CD8-positive, alpha-beta memory T cell (primary cell): ENCODE data around the gene HHAT. TPM values are rescaled to one million over a fixed set of nuclear protein-coding genes. Genes with fewer than 3 reads are reported as not detected.

Experiments
- CTCF ChIA-PET: fragments of 350-600 bp; sonication (Branson Sonifier 250); formaldehyde crosslinking; loops from one replicate; lab custom pipeline; 2021; ENCODE audit warnings: antibody characterized with exemption; lab: Charles Lee
- POLR2A ChIA-PET: fragments of 350-600 bp; sonication (Branson Sonifier 250); formaldehyde crosslinking; loops from one replicate; lab custom pipeline; 2021; ENCODE audit warnings: antibody characterized with exemption; lab: Charles Lee
- DNase-seq, 5 donors: peaks; one replicate each; pipeline versions ENCODE4 v3.0.0 to v3.0.0-alpha.2; 2020 to 2022; ENCODE audit warnings: mixed read lengths in 1 of 5
- H3K27ac ChIP-seq: one replicate; pipeline ENCODE4 v1.7.0; 2013; ENCODE audit warnings: low read depth, mild to moderate bottlenecking, low read length, moderate library complexity
- H3K27me3 ChIP-seq: 2 replicates; pipeline ENCODE4 v1.7.0; 2013; ENCODE audit warnings: low read length, mild to moderate bottlenecking; ENCODE audit not compliant: insufficient read depth, poor library complexity, severe bottlenecking
- H3K36me3 ChIP-seq: 2 replicates; pipeline ENCODE4 v1.7.0; 2013; ENCODE audit warnings: mild to moderate bottlenecking, low read length, moderate library complexity; ENCODE audit not compliant: insufficient read depth
- H3K4me1 ChIP-seq: 2 replicates; pipeline ENCODE4 v1.7.0; 2013; ENCODE audit warnings: mild to moderate bottlenecking, low read length, moderate library complexity; ENCODE audit not compliant: insufficient read depth
- H3K4me3 ChIP-seq: 2 replicates; pipeline ENCODE4 v1.7.0; 2013; ENCODE audit warnings: mild to moderate bottlenecking, low read length
- H3K9me3 ChIP-seq: 2 replicates; pipeline ENCODE4 v1.7.0; 2013; ENCODE audit warnings: mild to moderate bottlenecking, low read length
- H3K27ac Mint-ChIP-seq, 8 donors: one replicate each; pipeline ENCODE4 v1.8.0; 2020 to 2021; ENCODE audit warnings: mixed read lengths in 8 of 8, mild to moderate bottlenecking in 6 of 8, inconsistent platforms in 3 of 8, moderate library complexity in 3 of 8
- H3K27me3 Mint-ChIP-seq, 2 donors: one replicate each; pipeline ENCODE4 v1.8.0; 2020 to 2021; ENCODE audit warnings: mixed read lengths in 2 of 2, mild to moderate bottlenecking in 1 of 2, moderate library complexity in 1 of 2
- H3K36me3 Mint-ChIP-seq, 3 donors: one replicate each; pipeline ENCODE4 v1.8.0; 2020 to 2021; ENCODE audit warnings: mixed read lengths in 3 of 3, inconsistent platforms in 1 of 3, mild to moderate bottlenecking in 1 of 3
- H3K4me1 Mint-ChIP-seq, 3 donors: one replicate each; pipeline ENCODE4 v1.8.0; 2020 to 2021; ENCODE audit warnings: mixed read lengths in 3 of 3, inconsistent platforms in 1 of 3, mild to moderate bottlenecking in 1 of 3
- H3K4me3 Mint-ChIP-seq, 7 donors: one replicate each; pipeline ENCODE4 v1.8.0; 2020 to 2021; ENCODE audit warnings: mixed read lengths in 7 of 7, mild to moderate bottlenecking in 6 of 7, moderate library complexity in 4 of 7, inconsistent platforms in 2 of 7
- H3K9me3 Mint-ChIP-seq, 5 donors: one replicate each; pipeline ENCODE4 v1.8.0; 2020 to 2022; ENCODE audit warnings: mixed read lengths in 5 of 5, mild to moderate bottlenecking in 3 of 5, moderate library complexity in 2 of 5, inconsistent platforms in 1 of 5
- polyA plus RNA-seq: library from polyadenylated mRNA; unstranded; fragments of 300-500 nt; fragmentation: Illumina TruSeq; gene quantifications from one replicate; pipeline ENCODE4 v1.2.3, GENCODE V29; 2021
- total RNA-seq, 2 experiments: library from RNA; stranded (reverse); gene quantifications; one replicate each; pipeline ENCODE4 v1.2.3, GENCODE V29; 2021

HHAT gene
- total and polyA plus RNA-seq, 3 experiments from 2014 or later: 1.4 to 4.6 (median 2.1) TPM

DNA sequence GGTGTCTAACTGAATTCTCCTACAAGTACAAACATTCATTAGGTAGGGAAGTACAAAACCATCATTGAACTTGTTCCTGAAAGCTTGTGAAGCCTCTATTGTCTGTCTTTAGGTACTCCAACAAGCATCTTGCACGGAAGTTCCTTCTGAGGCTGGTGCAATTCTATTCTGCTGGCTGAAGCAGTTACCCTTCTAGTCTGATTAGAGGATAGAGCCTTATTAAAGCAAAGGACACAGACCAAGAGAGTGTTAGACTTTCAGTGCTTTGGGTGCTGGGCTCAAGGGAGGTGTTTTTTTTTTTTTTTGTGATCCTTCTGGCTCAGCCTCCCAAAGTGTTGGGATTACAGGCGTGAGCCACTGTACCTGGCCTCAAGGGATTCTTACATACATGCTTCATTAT, 43.8 kb downstream of the HHAT start:
- H3K4me3 ChIP-seq: no peak overlapping the region
- H3K27ac Mint-ChIP-seq: peak overlapping the region in 3 of 8 donors; percentile 9 to 52 (median 26)
- DNase-seq: no peak
- H3K27me3 Mint-ChIP-seq: no peaks in the 10 kb centered on the region
- ChIA-PET CTCF (interaction anchor here (1.6 kb wide), 1 partner anchor 12 kb away, joined by 7 read pairs; no protein-coding TSS in a partner anchor), POLR2A (no interaction called here)
- no peaks in the 10 kb centered on the region for H3K9me3 ChIP-seq
- no peaks in the 10 kb centered on the region for H3K36me3 ChIP-seq
- H3K36me3 Mint-ChIP-seq: peaks cover 0 to 8% (median 2%) of the 10 kb centered on the region in 3 donors
- H3K4me1 ChIP-seq: no peaks in the 10 kb centered on the region
- no peak overlapping the region for H3K27ac ChIP-seq
- H3K4me3 Mint-ChIP-seq: no peak overlapping the region
- no peaks in the 10 kb centered on the region for H3K27me3 ChIP-seq
- H3K9me3 Mint-ChIP-seq: no peaks in the 10 kb centered on the region
- H3K4me1 Mint-ChIP-seq: peaks cover 20 to 27% (median 25%) of the 10 kb centered on the region in 3 donors

DNA sequence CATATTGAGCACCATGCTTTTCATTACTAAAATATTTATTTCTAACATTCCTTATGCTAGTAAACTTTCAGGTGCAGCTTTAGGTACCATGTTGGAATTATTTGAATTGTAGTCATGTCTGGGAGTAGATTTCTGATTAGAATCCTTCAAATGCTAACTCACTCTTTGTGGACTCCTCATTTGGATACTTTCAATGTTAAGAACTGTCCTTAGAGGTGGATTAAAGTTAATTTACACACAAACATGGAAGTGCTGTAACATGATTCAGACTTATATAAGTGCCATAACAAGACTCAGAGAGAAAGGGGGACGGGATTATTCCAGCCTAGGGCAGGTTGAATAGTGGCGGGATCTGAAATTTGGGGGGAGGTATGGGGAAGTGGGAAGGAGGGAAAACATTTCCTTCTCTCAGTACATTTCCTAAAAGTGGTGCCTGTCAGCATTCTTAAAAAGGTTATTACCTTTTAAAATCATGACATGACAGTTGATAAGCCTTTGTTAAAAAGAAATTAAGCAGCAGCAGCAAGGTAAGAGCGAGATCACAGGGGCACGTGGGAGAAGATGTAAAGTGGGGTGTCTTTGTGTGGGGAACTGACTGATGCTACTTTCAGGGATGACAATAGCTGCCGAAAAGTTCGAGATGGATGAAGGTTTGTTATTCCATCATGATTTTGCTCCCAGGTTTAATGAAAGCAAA, 44.4 kb downstream of the HHAT start:
- Histone ChIP-seq H3K9me3 (no peaks in the 10 kb centered on the region), H3K4me3 (no peak overlapping the region), H3K27ac (no peak overlapping the region), H3K36me3 (no peaks in the 10 kb centered on the region), H3K4me1 (no peaks in the 10 kb centered on the region), H3K27me3 (no peaks in the 10 kb centered on the region)
- CTCF ChIA-PET: interaction anchor here (1.6 to 2.4 kb wide), 6 partner anchors 9 to 39 kb away, joined by 5 to 9 read pairs (median 8); no protein-coding TSS in a partner anchor
- POLR2A ChIA-PET: no interaction called here
- peak overlapping the region in 7 of 8 donors; percentile 2 to 87 (median 72) for H3K27ac Mint-ChIP-seq
- DNase-seq: no peak
- H3K36me3 Mint-ChIP-seq: peaks cover 0 to 5% (median 2%) of the 10 kb centered on the region in 3 donors
- H3K9me3 Mint-ChIP-seq: no peaks in the 10 kb centered on the region
- H3K4me3 Mint-ChIP-seq: peak overlapping the region in 1 of 7 donors; percentile 21
- H3K4me1 Mint-ChIP-seq: peaks cover 20 to 27% (median 25%) of the 10 kb centered on the region in 3 donors
- H3K27me3 Mint-ChIP-seq: no peaks in the 10 kb centered on the region

DNA sequence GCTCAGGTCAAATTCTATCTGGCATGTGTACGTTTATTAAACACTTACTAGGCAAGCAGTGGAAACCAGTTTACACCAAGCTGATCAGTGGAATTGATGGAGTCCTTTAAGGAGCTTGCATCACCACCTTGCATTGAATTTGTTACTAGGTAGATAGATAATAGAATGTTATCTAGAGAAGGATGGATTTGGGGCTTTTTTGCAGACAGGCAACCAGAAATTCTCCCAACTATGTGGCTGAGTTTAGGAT, 44.9 kb downstream of the HHAT start:
- Histone ChIP-seq H3K9me3 (no peaks in the 10 kb centered on the region), H3K36me3 (no peaks in the 10 kb centered on the region), H3K4me3 (no peak overlapping the region), H3K4me1 (no peaks in the 10 kb centered on the region), H3K27me3 (no peaks in the 10 kb centered on the region), H3K27ac (no peak overlapping the region)
- H3K4me1 Mint-ChIP-seq: peaks cover 20 to 27% (median 25%) of the 10 kb centered on the region in 3 donors
- peak overlapping the region in 1 of 7 donors; percentile 67 for H3K4me3 Mint-ChIP-seq
- no peaks in the 10 kb centered on the region for H3K9me3 Mint-ChIP-seq
- peak overlapping the region in 7 of 8 donors; percentile 33 to 87 (median 81) for H3K27ac Mint-ChIP-seq
- ChIA-PET POLR2A (no interaction called here), CTCF (interaction anchor here (0.9 to 2.4 kb wide), 8 partner anchors 8 to 45 kb away, joined by 3 to 9 read pairs (median 6); partner anchors contain the start of gene HHAT)
- H3K36me3 Mint-ChIP-seq: peaks cover 0 to 5% (median 2%) of the 10 kb centered on the region in 3 donors
- H3K27me3 Mint-ChIP-seq: no peaks in the 10 kb centered on the region
- DNase-seq: no peak

DNA sequence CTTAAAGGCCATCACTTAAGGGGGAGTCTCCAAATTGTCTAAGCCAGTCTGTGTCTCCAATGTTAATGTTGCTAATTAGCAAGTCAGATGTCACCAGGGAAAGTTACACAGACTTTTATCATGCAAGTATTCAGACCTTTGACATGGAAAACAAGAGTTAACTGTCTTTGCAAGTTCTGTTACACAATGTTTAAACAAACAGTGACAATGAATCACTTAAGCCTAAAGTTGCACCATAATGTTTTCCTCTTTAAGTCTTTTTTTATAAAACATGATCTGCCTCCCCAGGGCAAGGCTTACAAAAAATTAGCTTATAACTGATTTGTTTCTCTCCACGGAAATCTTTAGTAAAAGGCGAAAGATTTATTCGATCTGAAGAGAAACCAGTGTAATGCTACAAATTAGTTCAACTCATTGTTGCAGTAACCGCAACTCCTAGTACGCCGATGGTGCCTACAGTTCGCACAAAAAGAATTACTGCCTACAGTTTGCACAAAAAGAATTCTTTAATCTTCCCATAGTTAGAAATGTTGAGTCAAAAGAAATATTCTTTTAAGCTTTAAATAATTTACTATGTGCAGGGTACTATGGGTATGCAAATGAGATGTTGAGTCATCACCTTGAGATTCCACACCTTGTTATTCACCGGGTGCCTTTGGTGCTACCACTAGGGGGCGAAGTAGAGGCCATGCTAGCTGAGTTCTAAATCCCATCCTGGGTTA, 45.3 kb downstream of the HHAT start:
- no peaks in the 10 kb centered on the region for H3K9me3 Mint-ChIP-seq
- peaks cover 20 to 27% (median 25%) of the 10 kb centered on the region in 3 donors for H3K4me1 Mint-ChIP-seq
- Histone ChIP-seq H3K4me1 (no peaks in the 10 kb centered on the region), H3K27ac (peak overlapping the region; percentile 20), H3K4me3 (no peak overlapping the region), H3K9me3 (no peaks in the 10 kb centered on the region), H3K36me3 (no peaks in the 10 kb centered on the region), H3K27me3 (no peaks in the 10 kb centered on the region)
- POLR2A ChIA-PET: interaction anchor here (0.7 kb wide), 1 partner anchor 550 kb away, joined by 3 read pairs; no protein-coding TSS in a partner anchor
- H3K4me3 Mint-ChIP-seq: peak overlapping the region in 5 of 7 donors; percentile 17 to 67 (median 56)
- H3K27ac Mint-ChIP-seq: peak overlapping the region; percentile 74 to 92 (median 84)
- peaks cover 0 to 5% (median 2%) of the 10 kb centered on the region in 3 donors for H3K36me3 Mint-ChIP-seq
- DNase-seq: peak in 4 of 5 donors; percentile 57 to 82 (median 62)
- CTCF ChIA-PET: interaction anchor here (0.7 to 2.6 kb wide), 11 partner anchors 9 to 117 kb away, joined by 3 to 12 read pairs (median 6); partner anchors contain the start of gene HHAT
- no peaks in the 10 kb centered on the region for H3K27me3 Mint-ChIP-seq

GRCh38 chr1:210374600-210374953, 45.9 kb downstream of the HHAT start:
- H3K27ac ChIP-seq: peak overlapping the region; percentile 20
- no peaks in the 10 kb centered on the region for H3K4me1 ChIP-seq
- no peaks in the 10 kb centered on the region for H3K27me3 ChIP-seq
- Mint-ChIP-seq H3K4me1 (peaks cover 20 to 27% (median 25%) of the 10 kb centered on the region in 3 donors), H3K4me3 (peak overlapping the region in 6 of 7 donors; percentile 18 to 67 (median 48)), H3K27me3 (no peaks in the 10 kb centered on the region), H3K36me3 (peaks cover 0 to 3% (median 2%) of the 10 kb centered on the region in 3 donors), H3K9me3 (no peaks in the 10 kb centered on the region), H3K27ac (peak overlapping the region; percentile 74 to 92 (median 84))
- no peaks in the 10 kb centered on the region for H3K9me3 ChIP-seq
- POLR2A ChIA-PET: no interaction called here
- no peaks in the 10 kb centered on the region for H3K36me3 ChIP-seq
- no peak overlapping the region for H3K4me3 ChIP-seq
- CTCF ChIA-PET: interaction anchor here (0.7 to 2.6 kb wide), 10 partner anchors 9 to 117 kb away, joined by 3 to 12 read pairs (median 6); no protein-coding TSS in a partner anchor
- DNase-seq: no peak

- Histone ChIP-seq H3K9me3 (no peaks in the 10 kb centered on the region), H3K27ac (no peak overlapping the region), H3K4me1 (no peaks in the 10 kb centered on the region), H3K4me3 (no peak overlapping the region), H3K36me3 (no peaks in the 10 kb centered on the region), H3K27me3 (no peaks in the 10 kb centered on the region)
- Mint-ChIP-seq H3K36me3 (no peaks in the 10 kb centered on the region), H3K4me3 (no peak overlapping the region), H3K4me1 (peaks cover 20 to 27% (median 25%) of the 10 kb centered on the region in 3 donors), H3K27me3 (no peaks in the 10 kb centered on the region), H3K27ac (peak overlapping the region in 1 of 8 donors; percentile 30), H3K9me3 (no peaks in the 10 kb centered on the region)
- CTCF ChIA-PET: interaction anchor here (0.6 to 1.5 kb wide), 3 partner anchors 13 to 18 kb away, joined by 3 to 5 read pairs (median 4); no protein-coding TSS in a partner anchor
- POLR2A ChIA-PET: no interaction called here
- DNase-seq: no peak
These were observed 48.2 kb downstream of the HHAT start for GRCh38 chr1:210376836-210377372.

GRCh38 chr1:210377731-210378333, 49.1 kb downstream of the HHAT start:
- DNase-seq: no peak
- H3K9me3 Mint-ChIP-seq: no peaks in the 10 kb centered on the region
- H3K27me3 Mint-ChIP-seq: no peaks in the 10 kb centered on the region
- peak overlapping the region in 1 of 8 donors; percentile 29 for H3K27ac Mint-ChIP-seq
- no peaks in the 10 kb centered on the region for H3K36me3 Mint-ChIP-seq
- Histone ChIP-seq H3K4me3 (no peak overlapping the region), H3K27me3 (no peaks in the 10 kb centered on the region), H3K4me1 (no peaks in the 10 kb centered on the region), H3K9me3 (no peaks in the 10 kb centered on the region), H3K36me3 (no peaks in the 10 kb centered on the region), H3K27ac (no peak overlapping the region)
- H3K4me1 Mint-ChIP-seq: peaks cover 20 to 27% (median 25%) of the 10 kb centered on the region in 3 donors
- ChIA-PET CTCF (interaction anchor here (0.6 to 1.5 kb wide), 4 partner anchors 11 to 33 kb away, joined by 3 to 5 read pairs (median 3); no protein-coding TSS in a partner anchor), POLR2A (no interaction called here)
- no peak overlapping the region for H3K4me3 Mint-ChIP-seq
